GM12878 (cell line): ENCODE results near the gene DNAJC17.

Experiments
- BCL11A ChIP-seq: IDR thresholded peaks from 2 replicates; pipeline ENCODE4 v1.6.1; 2011; ENCODE audit warnings: low read depth, low read length
- CTCF ChIP-seq, 3 experiments: IDR thresholded peaks in 2 of 3; conservative IDR thresholded peaks in 1 of 3; 2 replicates each; pipeline ENCODE4 v1.5.1; 2011; ENCODE audit warnings: low read depth in 3 of 3, low read length in 3 of 3, mild to moderate bottlenecking in 3 of 3, control low read depth in 2 of 3, moderate library complexity in 2 of 3, inconsistent platforms in 1 of 3, mixed read lengths in 1 of 3; ENCODE audit not compliant: control insufficient read depth in 2 of 3, insufficient read depth in 1 of 3; ENCODE audit errors: extremely low read depth in 1 of 3
- JUND ChIP-seq: IDR thresholded peaks from 2 replicates; pipeline ENCODE4 v1.6.1; 2012; ENCODE audit warnings: low read depth, mild to moderate bottlenecking, low read length, improper control_type of control experiment, moderate library complexity
- NRF1 ChIP-seq: conservative IDR thresholded peaks from 2 replicates; pipeline ENCODE4 v1.6.1; 2011; ENCODE audit warnings: mild to moderate bottlenecking, low read depth, low read length, improper control_type of control experiment
- RAD21 ChIP-seq: IDR thresholded peaks from 2 replicates; pipeline ENCODE4 v1.6.1; 2011; ENCODE audit warnings: mild to moderate bottlenecking, low read depth, low read length, moderate library complexity; ENCODE audit not compliant: insufficient read depth
- ZNF207 ChIP-seq: fragments of 450-650 bp; IDR thresholded peaks from 2 replicates; pipeline ENCODE4 v1.6.1; 2014; ENCODE audit warnings: antibody characterized with exemption, mild to moderate bottlenecking, borderline replicate concordance

- TF ChIP-seq NRF1: no peak
- TF ChIP-seq RAD21: no peak
- TF ChIP-seq ZNF207: no peak
- no peak for TF ChIP-seq BCL11A
- no peak for TF ChIP-seq JUND
- no peak for TF ChIP-seq CTCF (IDR thresholded peaks at IDR 0.05 in 2 of 3, conservative IDR thresholded peaks at IDR 0.05 in 1 of 3; ENCODE audit: control insufficient read depth in 2 of 3, extremely low read depth in 1 of 3, insufficient read depth in 1 of 3, low read depth in 3 of 3, low read length in 3 of 3)
These were observed 13.9 kb upstream of the DNAJC17 start for GRCh38 chr15:40821195-40821594.
